Measurements from ENCODE around the gene SCAMP2. TPM values are rescaled to one million over a fixed set of nuclear protein-coding genes. Genes with fewer than 3 reads are reported as not detected.

Gene SCAMP2
- total RNA-seq, 1 experiment from 2014 or later, result 121 TPM

DNA sequence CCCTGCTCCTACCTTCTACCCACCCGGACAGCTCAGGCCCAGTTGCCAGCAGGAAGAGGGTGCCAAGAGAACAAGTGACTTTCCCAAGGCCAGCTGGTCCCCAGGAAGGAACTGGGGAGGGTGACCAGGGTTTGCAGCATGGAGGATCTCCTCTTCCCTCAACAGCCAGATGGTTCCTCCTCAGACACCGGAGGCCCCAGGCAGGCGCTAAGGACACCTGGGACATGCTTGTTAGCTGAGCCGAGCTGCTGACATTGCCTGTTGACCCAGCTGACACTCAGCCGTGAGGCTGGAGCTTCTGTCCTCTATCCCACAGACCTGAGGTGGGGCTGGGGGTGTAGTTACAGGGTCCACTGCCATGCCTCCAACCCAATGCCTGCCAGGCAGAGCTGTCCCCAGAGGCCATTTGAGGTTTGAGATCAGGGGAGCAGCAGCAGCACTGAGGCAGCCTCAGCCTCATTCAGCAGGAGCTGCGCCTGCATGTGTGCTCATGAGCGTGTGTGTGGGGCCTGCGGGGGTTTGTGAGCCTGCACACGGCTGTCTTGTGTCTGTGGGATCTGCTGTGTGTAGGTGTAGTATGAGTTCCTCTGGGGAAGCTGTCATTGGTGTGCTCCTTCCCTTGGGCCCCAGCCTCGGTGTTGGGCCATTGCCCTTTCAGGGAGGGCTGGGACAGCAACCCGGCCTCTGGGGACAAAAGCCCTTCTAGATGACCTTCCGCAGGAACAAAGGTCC lies 39.6 kb downstream of the SCAMP2 start:
- Histone ChIP-seq H3K36me3 (ENCODE audit: control insufficient read depth, insufficient read depth, low read length) (no peaks in the 10 kb centered on the region; the same call in 1 of the 2 replicates), H3K9me3 (ENCODE audit: control insufficient read depth, insufficient read depth, low read depth, low read length) (no peaks in the 10 kb centered on the region), H3K4me3 (ENCODE audit: low read depth in 2 of 2, low read length in 2 of 2) (no peak overlapping the region), H3K27ac (ENCODE audit: low read length) (no peak overlapping the region), H3K27me3 (ENCODE audit: control insufficient read depth, insufficient read depth, low read length) (no peaks in the 10 kb centered on the region), H3K4me1 (ENCODE audit: control insufficient read depth, insufficient read depth, low read length) (no peaks in the 10 kb centered on the region; the same call in 1 of the 2 replicates)
- POLR2A ChIA-PET, result interaction anchor here (0.6 to 0.7 kb wide), 2 partner anchors 13 to 28 kb away, joined by 5 to 6 read pairs; no protein-coding TSS in a partner anchor
- DNase-seq (ENCODE audit: low read depth, low spot score) (no peak), ATAC-seq (no peak)
- intact Hi-C loops (cut with micrococcal nuclease; ENCODE audit: unreplicated experiment) (loop anchor here (10.0 kb wide), 1 partner anchor 59 kb away; no protein-coding TSS in a partner anchor), in situ Hi-C loops (cut with HindIII; ENCODE audit: low pct_unique_long_range_greater_than_20kb, low sequenced_read_pairs) (no loop called here)
- CTCF ChIA-PET, result interaction anchor here (0.5 to 0.6 kb wide), 2 partner anchors 33 to 62 kb away, joined by 3 to 5 read pairs; no protein-coding TSS in a partner anchor
- TF ChIP-seq SIN3A (IDR thresholded peaks at IDR 0.05; ENCODE audit: borderline replicate concordance, insufficient read depth, low read depth, low read length), result no peak
- TF ChIP-seq TCF7L2 (IDR thresholded peaks at IDR 0.05; ENCODE audit: low read depth, low read length), result no peak
- TF ChIP-seq, protein P1, sequence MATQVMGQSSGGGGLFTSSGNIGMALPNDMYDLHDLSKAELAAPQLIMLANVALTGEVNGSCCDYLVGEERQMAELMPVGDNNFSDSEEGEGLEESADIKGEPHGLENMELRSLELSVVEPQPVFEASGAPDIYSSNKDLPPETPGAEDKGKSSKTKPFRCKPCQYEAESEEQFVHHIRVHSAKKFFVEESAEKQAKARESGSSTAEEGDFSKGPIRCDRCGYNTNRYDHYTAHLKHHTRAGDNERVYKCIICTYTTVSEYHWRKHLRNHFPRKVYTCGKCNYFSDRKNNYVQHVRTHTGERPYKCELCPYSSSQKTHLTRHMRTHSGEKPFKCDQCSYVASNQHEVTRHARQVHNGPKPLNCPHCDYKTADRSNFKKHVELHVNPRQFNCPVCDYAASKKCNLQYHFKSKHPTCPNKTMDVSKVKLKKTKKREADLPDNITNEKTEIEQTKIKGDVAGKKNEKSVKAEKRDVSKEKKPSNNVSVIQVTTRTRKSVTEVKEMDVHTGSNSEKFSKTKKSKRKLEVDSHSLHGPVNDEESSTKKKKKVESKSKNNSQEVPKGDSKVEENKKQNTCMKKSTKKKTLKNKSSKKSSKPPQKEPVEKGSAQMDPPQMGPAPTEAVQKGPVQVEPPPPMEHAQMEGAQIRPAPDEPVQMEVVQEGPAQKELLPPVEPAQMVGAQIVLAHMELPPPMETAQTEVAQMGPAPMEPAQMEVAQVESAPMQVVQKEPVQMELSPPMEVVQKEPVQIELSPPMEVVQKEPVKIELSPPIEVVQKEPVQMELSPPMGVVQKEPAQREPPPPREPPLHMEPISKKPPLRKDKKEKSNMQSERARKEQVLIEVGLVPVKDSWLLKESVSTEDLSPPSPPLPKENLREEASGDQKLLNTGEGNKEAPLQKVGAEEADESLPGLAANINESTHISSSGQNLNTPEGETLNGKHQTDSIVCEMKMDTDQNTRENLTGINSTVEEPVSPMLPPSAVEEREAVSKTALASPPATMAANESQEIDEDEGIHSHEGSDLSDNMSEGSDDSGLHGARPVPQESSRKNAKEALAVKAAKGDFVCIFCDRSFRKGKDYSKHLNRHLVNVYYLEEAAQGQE (IDR thresholded peaks at IDR 0.05; ENCODE audit: insufficient read depth in 1 of 2, low read depth in 2 of 2, low read length in 1 of 2), result no peak
- TF ChIP-seq, protein P2, sequence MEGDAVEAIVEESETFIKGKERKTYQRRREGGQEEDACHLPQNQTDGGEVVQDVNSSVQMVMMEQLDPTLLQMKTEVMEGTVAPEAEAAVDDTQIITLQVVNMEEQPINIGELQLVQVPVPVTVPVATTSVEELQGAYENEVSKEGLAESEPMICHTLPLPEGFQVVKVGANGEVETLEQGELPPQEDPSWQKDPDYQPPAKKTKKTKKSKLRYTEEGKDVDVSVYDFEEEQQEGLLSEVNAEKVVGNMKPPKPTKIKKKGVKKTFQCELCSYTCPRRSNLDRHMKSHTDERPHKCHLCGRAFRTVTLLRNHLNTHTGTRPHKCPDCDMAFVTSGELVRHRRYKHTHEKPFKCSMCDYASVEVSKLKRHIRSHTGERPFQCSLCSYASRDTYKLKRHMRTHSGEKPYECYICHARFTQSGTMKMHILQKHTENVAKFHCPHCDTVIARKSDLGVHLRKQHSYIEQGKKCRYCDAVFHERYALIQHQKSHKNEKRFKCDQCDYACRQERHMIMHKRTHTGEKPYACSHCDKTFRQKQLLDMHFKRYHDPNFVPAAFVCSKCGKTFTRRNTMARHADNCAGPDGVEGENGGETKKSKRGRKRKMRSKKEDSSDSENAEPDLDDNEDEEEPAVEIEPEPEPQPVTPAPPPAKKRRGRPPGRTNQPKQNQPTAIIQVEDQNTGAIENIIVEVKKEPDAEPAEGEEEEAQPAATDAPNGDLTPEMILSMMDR (IDR thresholded peaks at IDR 0.05), result no peak
- no peak for TF ChIP-seq POLR2AphosphoS5 (IDR thresholded peaks at IDR 0.05; ENCODE audit: low read depth, low read length)
- BruUV-seq (replicated peaks), result no TSS peak

DNA sequence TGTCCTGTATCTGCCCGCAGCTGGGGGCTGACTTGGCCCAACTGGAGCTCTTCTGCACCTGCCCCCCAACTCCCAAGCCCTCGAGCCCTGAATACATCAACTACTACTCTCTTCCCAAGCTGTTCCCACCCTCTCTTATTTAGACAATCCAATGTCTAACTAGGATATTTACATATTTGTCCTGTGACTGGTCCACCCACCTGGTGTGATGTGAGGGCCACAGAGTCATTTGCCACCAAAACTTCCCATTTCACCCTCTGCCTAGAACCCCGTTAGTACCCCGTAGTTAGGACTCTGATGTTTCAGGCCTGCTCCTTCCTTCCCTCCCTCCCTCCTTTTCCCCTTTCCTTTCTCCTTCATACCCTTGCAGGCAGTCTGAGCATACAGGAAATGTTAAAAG lies 40.3 kb downstream of the SCAMP2 start:
- no peaks in the 10 kb centered on the region for H3K9me3 ChIP-seq (ENCODE audit: control insufficient read depth, insufficient read depth, low read depth, low read length)
- no peaks in the 10 kb centered on the region; the same call in 1 of the 2 replicates for H3K36me3 ChIP-seq (ENCODE audit: control insufficient read depth, insufficient read depth, low read length)
- H3K4me1 ChIP-seq (ENCODE audit: control insufficient read depth, insufficient read depth, low read length), result no peaks in the 10 kb centered on the region; the same call in 1 of the 2 replicates
- DNase-seq (ENCODE audit: low read depth, low spot score) (no peak), ATAC-seq (no peak)
- H3K27ac ChIP-seq (ENCODE audit: low read length), result no peak overlapping the region
- H3K4me3 ChIP-seq (ENCODE audit: low read depth in 2 of 2, low read length in 2 of 2), result no peak overlapping the region
- in situ Hi-C loops (cut with HindIII; ENCODE audit: low pct_unique_long_range_greater_than_20kb, low sequenced_read_pairs), result no loop called here
- BruUV-seq (replicated peaks), result no TSS peak
- TF ChIP-seq SIN3A (IDR thresholded peaks at IDR 0.05; ENCODE audit: borderline replicate concordance, insufficient read depth, low read depth, low read length) (no peak), TCF7L2 (IDR thresholded peaks at IDR 0.05; ENCODE audit: low read depth, low read length) (no peak), POLR2AphosphoS5 (IDR thresholded peaks at IDR 0.05; ENCODE audit: low read depth, low read length) (no peak)
- TF ChIP-seq, protein P1 (IDR thresholded peaks at IDR 0.05; ENCODE audit: insufficient read depth in 1 of 2, low read depth in 2 of 2, low read length in 1 of 2), result no peak
- TF ChIP-seq, protein P2 (IDR thresholded peaks at IDR 0.05), result no peak
- ChIA-PET CTCF (no interaction called here), POLR2A (no interaction called here)
- intact Hi-C loops (cut with micrococcal nuclease; ENCODE audit: unreplicated experiment), result loop anchor here (10.0 kb wide), 1 partner anchor 58 kb away; no protein-coding TSS in a partner anchor
- no peaks in the 10 kb centered on the region for H3K27me3 ChIP-seq (ENCODE audit: control insufficient read depth, insufficient read depth, low read length)
